Measurements from ENCODE around the gene AFMID.
A peak's percentile ranks its signal among the peaks of the same experiment; 100 is the strongest.

The AFMID gene

DNA sequence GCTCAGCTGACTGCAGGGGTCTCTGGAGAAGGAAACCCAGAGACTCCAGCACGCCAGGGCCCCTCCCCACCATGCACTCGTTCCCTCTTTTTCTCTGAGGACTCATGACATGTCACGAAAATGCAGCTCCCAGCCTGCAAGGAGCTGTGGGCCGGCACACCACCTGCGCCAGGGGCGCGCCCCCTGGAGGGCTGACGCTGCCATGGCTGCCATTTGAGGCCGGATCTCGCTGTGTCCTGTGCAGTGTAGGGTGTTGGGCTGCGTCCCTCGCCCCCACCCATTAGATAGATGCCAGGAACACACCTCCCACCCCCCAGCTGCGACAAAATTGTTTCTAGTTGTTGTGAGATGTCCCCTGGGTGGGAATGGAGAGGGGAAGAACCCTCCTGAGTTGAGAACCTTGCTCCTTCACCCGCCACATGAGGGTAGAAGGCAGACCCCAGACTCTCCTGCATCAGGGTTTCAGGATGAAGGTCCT, 10.6 kb upstream of the AFMID start:
- FAIRE-seq = peak; percentile 11
- no peak for DNase-seq (ENCODE audit: insufficient read length, low spot score)

GRCh38 chr17:78179372-78179771, 7.8 kb upstream of the AFMID start:
- FAIRE-seq (no peak), DNase-seq (ENCODE audit: insufficient read length, low spot score) (no peak)

- no peak for DNase-seq (ENCODE audit: insufficient read length, low spot score)
- FAIRE-seq = no peak
Measured at GRCh38 chr17:78180083-78180482, 7.1 kb upstream of the AFMID start.

GRCh38 chr17:78180508-78180907, 6.7 kb upstream of the AFMID start:
- FAIRE-seq = no peak

DNA sequence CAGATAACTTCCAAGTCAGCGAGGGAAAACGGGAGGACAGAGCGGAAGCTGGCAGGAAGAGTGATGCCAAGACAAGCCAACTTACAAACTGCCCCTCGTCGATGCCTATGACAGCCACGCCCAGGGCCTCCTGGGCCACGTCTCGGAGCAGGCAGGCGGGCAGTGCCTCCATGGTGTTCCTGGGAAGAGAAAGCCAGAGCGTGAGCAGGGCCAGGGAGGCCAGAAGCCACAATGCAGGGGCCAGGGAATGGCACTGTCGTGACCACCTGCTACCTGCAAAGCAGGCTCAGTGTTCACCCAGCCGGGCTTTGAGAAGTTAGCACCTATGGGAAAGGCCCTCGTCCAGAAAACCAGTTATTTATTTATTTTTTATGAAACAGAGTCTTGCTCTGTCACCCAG, 4.7 kb upstream of the AFMID start:
- FAIRE-seq (no peak), DNase-seq (ENCODE audit: insufficient read length, low spot score) (no peak)

More at GRCh38 chr17:78180508-78180907, 6.7 kb upstream of the AFMID start:
- DNase-seq (ENCODE audit: insufficient read length, low spot score) = no peak

- FAIRE-seq = no peak
- DNase-seq (ENCODE audit: insufficient read length, low spot score) = no peak
Measured at GRCh38 chr17:78183916-78184315, 3.2 kb upstream of the AFMID start.

DNA sequence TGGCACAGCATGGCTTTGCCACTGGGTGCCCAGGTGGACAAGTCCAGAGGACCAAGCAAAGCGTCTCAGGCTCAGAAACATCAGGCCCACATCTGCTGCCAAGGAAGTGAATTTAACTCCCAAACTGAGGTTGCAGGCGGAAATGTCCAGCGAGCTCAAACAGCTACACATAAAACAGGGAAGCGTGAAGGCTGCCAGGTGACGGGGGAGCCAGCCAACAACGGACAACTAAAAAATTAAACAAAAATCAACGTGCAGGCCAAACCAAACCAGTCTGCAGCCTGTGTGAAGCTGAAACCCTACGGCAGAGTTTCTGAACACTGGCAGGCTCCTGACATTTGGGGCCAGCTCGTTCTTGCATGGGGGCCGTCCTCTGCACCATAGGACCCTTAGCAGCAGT, 2.8 kb upstream of the AFMID start:
- FAIRE-seq (no peak), DNase-seq (ENCODE audit: insufficient read length, low spot score) (no peak)

DNA sequence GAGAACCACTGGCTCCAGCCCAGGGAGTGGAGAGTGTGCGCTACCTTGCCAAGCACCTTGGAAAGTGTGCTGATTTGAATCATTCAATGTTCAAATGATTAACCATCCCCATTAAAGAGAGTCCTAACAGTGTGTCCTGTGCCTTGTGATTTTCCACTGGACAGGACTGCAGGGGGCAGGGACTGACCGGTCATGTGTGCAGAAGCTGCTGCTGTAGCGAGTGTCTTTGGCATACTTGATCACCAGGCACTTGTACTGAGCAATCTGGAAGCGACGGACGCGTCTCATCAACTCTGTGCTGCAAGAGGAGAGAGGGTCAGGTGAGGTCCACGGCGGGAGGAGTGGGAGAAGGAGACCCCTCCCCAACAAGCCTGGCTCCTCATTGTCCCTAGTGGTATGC, 2.3 kb upstream of the AFMID start:
- DNase-seq (ENCODE audit: insufficient read length, low spot score) (no peak), FAIRE-seq (no peak)

DNA sequence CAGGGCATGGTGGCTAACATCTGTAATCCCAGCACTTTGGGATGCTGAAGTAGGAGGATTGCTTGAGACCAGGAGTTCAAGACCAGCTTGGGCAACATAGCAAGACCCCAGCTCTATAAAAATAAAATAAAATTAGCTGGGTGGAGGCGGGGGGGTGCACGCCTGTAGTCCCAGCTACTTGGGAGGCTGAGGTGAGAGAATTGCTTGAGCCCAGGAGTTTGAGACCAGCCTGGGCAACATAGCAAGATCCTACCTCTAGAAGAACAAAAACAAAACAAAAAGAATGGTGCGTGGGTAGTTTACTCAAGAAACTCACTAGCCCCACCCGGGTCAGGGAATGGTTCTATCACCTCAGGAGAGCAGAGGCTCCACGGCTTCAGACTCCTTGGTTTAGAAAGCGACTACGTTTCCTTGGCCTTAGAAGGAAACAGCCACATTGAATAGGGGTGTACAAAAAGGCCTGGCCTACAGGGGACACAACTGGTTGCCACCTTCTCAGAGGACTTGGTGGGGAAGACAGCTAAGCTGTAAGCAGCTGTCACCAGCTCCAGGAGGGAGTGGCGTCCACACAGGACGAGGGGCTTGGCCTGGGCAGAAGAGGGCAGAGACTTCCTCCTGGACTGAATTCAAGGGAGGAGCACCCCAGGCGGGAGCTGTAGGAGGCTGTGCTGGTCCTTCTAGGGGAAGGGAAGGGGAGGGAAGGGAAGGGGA, 1.0 kb upstream of the AFMID start:
- FAIRE-seq (peak; percentile 44), DNase-seq (ENCODE audit: insufficient read length, low spot score) (no peak)

DNA sequence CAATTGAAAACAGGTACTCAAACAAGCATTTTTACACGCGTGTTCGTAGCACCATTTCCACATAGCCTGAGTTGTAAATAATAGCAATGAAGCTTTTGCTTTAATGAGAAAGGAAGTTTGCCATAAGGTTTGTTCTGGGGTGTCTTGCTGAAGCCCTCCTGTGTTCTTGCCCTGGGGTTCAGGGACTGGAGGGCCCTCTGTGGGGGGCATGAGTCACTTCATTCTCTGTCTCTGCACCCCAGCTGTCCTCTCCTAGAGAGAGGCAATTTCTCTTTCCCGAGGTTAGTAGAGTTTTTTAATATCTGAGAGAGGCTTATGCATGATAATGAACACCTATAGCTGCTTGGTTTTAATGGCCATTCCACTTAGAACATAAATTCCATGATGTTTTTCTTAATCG, 9.6 kb downstream of the AFMID start:
- DNase-seq (ENCODE audit: insufficient read length, low spot score) = no peak
- FAIRE-seq = no peak

DNA sequence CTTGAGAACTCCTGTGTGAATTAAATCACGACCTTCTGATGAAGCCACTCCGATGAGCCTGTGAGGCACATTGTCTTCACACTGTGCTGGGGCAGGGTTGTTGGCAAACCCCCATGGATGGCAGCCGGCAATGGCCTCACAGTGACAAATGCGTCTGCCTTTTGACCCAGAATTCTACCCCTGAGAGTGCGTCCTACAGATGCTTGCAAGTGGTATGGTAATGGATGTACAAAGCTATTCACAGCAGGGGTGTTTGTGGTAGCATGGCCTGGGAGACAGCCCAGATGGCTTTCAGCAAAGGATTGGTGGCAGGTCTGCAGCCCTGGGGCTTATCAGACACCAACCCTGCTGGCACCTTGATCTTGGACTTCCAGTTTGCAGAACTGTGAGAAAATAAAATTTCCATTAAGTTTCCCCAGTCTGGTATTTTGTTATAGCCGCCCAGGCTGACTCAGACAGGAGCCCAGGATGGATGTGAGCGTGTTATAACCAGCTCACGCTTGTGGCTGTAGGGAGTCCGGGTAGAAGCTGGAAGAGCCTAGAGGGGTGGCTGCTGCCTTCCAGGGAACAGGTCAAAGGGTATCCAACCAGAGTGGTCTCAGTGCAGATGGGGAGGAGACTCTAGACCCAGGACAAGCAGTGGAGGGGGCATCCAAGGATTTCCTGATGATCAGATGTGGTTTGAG, 10.1 kb downstream of the AFMID start:
- no peak for FAIRE-seq
- DNase-seq (ENCODE audit: insufficient read length, low spot score) = no peak

GRCh38 chr17:78200451-78200850, 13.3 kb downstream of the AFMID start:
- FAIRE-seq = no peak
- no peak for DNase-seq (ENCODE audit: insufficient read length, low spot score)

GRCh38 chr17:78202666-78203065, 15.5 kb downstream of the AFMID start:
- no peak for FAIRE-seq
- DNase-seq (ENCODE audit: insufficient read length, low spot score) = no peak

DNA sequence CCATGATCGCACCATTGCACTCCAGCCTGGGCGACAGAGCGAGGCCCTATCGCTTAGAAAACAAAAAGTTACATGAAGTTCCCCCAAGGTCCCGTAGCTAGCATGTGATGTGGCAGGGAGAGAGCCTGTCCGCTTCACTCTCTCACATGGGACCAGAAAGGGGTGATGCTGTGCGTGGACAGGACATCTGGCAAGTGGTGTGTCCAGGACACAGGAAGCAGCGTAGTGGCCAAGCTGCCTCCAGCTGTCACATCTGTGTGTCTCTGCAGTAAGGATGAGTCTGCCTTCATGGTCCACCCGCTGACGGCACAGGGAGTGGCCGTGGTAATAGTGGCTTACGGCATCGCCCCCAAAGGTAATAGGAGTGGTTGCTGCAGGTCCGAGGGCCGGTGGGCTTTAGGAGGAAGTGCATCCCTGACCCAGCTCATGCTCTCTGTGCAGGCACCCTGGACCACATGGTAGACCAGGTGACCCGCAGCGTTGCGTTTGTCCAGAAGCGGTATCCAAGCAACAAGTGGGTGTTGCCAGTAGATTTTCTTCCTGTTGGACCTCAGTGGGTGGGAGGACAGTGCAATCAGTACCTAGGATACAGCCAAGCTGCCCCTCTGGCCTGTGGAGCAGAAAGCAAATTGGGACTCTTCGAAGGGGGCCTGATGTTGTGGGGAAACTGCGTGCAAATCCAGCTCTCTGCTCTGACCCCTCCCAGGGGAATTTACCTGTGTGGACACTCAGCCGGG, 17.4 kb downstream of the AFMID start:
- DNase-seq (ENCODE audit: insufficient read length, low spot score) (no peak), FAIRE-seq (no peak)

- no peak for FAIRE-seq
Measured at GRCh38 chr17:78205124-78205775, 18.1 kb downstream of the AFMID start.

DNA sequence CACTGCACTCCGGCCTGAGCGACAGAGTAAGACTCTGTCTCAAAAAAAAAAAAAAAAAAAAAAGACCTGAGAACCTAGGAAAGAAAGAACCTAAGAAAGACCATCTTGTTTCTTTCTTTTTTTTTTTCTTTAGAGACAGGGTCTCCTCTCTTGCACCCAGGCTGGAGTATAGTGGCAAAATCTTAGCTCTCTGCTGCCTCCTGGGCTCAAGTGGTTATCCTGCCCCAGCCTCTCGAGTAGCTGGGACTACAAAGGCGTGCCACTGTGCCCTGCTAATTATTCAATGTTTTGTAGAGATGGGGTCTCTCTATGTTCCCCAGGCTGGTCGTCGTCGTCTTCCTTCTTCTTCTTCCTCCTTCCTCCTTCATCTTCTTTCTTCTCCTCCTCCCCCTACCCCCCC, 19.1 kb downstream of the AFMID start:
- FAIRE-seq (no peak), DNase-seq (ENCODE audit: insufficient read length, low spot score) (no peak)

More at GRCh38 chr17:78205124-78205775, 18.1 kb downstream of the AFMID start:
- DNase-seq (ENCODE audit: insufficient read length, low spot score) = no peak

- DNase-seq (ENCODE audit: insufficient read length, low spot score) (no peak), FAIRE-seq (no peak)
Measured at GRCh38 chr17:78208486-78208885, 21.3 kb downstream of the AFMID start.

DNA sequence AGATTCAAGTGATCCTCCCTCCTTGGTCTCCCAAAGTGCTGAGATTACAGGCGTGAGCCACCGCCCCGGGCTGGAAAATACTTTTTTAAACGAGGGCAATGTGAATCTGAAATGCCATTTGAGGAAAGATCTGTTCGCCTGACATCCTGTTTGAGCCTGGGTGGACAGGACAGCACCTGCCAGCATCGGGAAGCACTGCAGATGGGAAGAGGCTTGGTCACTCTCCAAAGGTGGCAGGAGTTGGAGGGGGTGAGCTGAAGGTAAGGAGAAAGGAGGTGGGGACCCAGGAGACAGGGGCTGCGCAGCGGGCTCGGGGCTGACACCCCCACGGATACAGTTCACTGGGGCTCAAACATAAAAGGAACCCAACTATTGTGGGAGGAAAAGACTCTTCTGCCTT, 22.9 kb downstream of the AFMID start:
- DNase-seq (ENCODE audit: insufficient read length, low spot score) (no peak), FAIRE-seq (no peak)

DNA sequence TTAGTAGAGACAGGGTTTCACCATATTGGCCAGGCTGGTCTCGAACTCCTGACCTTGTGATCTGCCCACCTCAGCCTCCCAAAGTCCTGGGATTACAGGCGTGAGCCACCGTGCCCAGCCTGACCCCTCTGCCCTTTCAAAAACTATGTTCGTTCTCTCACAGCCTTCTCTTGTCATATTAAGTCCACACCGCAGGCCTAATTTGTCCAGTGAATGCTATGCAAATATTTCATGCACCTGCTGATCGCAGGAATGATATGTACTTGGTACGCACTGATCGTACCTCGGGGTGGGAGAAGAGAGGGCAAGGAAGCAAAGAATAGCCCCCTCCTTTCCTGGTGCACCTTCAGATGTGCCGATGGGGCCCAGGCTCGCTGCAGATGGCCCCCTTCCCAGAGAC, 23.9 kb downstream of the AFMID start:
- no peak for FAIRE-seq
- no peak for DNase-seq (ENCODE audit: insufficient read length, low spot score)

DNA sequence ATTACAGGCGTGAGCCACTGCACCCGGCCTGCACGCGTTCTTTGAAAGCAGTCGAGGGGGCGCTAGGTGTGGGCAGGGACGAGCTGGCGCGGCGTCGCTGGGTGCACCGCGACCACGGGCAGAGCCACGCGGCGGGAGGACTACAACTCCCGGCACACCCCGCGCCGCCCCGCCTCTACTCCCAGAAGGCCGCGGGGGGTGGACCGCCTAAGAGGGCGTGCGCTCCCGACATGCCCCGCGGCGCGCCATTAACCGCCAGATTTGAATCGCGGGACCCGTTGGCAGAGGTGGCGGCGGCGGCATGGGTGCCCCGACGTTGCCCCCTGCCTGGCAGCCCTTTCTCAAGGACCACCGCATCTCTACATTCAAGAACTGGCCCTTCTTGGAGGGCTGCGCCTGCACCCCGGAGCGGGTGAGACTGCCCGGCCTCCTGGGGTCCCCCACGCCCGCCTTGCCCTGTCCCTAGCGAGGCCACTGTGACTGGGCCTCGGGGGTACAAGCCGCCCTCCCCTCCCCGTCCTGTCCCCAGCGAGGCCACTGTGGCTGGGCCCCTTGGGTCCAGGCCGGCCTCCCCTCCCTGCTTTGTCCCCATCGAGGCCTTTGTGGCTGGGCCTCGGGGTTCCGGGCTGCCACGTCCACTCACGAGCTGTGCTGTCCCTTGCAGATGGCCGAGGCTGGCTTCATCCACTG, 27.0 kb downstream of the AFMID start, which contains the start of gene BIRC5:
BIRC5 (plus strand) TSS at position 238 of the 690 bp plus-strand sequence; CDS start at position 302, 64 bp downstream.
- FAIRE-seq (no peak), DNase-seq (ENCODE audit: insufficient read length, low spot score) (peak; percentile 97)
